Measurements from ENCODE around the gene UTF1.

Gene UTF1

DNA sequence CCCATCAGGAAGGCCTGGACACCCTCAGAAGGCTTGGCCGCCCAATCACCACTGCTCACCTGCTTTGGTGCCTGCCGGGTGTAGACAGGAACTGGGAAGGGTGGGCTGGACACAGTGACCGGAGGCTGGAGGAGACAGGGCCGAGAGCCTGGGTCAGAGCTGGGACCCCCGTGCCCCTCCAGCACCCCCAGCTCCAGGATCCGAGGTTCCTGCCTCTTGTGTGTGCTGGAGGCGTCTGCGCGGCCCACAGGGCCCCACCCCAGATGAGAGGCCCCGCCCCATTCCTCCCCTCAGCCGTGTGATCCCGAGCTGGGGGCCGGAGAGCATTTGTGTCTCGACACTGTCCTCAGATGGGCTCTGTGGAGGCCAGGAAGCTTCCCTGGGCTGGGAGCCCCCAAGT lies 37.3 kb downstream of the UTF1 start:
- no peak for DNase-seq

GRCh38 chr10:133267829-133268228 lies 37.8 kb downstream of the UTF1 start:
- no peak for DNase-seq

- DNase-seq = no peak
These were observed 38.5 kb downstream of the UTF1 start for GRCh38 chr10:133268532-133268931.

DNA sequence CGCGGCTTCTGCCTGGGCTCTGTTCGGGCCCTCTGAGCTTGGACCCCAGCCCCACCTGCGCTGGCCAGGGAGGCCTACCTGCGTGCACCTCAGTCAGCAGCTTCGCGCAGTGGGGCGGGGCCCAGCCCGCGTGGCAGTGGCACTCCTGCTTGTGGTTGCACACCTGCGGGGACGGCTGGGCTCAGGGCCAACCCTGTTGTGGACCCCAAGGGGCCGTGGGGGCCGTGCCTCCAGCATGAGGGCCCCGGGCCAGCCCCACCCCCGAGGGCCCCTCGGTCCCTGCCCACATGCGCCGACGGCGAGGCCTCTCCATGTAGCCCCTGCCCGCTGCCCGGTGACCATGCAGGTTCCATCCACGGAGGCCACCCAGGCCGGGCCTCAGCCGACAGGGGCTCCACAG lies 39.4 kb downstream of the UTF1 start:
- no peak for DNase-seq

DNA sequence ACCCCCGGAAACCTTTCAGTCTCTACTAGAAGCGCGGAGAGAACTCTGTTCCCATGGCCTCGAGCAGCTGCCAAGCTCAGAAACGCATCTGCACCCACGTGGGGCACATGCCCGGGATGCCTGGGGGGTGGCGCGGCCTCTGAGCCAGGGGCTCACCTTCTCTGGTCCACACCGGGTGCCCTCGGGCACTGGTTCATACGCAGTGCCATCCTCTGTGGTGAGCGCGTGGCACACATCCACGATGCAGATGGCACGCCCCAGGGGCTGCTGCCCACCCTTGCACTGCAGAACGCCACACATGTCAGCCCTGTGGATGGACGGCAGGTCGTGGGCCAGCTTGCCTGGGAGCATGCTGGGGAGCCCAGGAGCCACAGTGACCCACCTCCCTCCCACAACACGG lies 40.2 kb downstream of the UTF1 start:
- DNase-seq = no peak

- no peak for DNase-seq
These were observed 40.8 kb downstream of the UTF1 start for GRCh38 chr10:133270773-133271297.

DNA sequence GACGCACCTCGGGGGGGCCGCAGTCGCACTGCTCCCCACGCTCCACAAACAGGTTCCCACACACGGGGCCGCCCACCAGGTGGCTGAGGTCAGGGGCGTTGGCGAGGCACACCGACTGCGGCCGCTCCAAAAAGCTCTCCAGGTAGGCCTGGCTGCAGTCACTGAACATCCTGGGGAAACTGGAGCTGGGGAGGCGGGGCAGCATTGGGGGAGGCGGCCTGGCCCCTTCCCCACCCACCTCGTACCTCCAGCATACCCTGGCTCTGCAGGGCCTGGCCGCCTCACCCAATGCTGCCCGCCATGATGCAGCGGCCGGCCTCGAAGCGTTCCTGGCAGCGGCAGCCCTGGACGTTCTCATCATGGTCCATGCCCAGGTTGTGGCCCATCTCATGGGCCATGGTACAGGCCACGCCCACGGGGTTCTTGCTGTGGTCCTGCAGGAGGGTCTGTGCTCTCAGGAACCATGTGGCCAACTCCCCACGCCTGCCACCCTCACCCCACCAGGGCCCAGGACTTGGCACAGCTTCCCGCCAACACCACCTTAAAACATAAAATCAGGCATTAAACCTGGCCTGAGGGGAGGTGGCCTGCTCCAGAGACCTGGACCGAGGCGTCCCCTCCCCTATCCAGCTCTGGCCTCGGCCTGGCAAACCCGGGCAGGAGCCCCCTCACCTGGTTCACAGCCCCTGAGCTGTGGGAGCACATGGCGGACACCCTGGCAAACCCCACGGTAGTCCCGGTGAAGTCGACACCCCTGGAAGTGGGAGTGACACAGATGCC lies 41.7 kb downstream of the UTF1 start:
- DNase-seq = no peak

GRCh38 chr10:133272301-133272963 lies 42.4 kb downstream of the UTF1 start:
- no peak for DNase-seq

GRCh38 chr10:133272964-133273420 lies 43.0 kb downstream of the UTF1 start:
- DNase-seq = no peak

DNA sequence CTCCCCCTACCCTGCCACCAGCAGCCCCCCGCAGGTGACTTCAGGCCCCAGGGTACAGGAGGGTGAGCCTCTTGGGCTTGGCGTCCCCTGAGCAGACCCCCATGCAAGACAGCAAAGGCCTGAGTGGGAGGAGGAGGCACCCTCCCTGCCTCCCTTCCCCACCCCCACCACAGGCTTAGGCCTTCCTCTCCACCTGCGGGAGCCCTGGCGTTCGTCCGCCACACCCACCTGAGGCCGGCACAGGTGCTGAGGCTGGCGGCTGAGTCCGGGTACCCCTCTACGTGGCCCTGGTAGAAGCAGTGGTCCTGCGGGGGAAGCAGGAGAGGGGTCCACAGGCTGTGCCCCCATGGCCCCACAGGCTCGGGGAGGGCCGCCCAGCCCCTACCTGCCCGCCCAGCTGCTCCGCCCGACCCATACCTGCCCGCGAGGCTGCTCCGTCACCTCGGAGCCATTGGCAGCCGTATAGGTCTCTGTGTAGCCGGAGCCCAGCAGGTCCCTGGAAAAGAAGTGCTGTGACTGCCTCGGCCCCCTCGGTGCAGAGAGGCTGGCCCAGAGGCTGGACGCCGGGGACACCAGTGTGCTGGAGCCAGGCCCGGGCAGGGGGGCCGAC lies 43.6 kb downstream of the UTF1 start:
- DNase-seq = no peak

DNA sequence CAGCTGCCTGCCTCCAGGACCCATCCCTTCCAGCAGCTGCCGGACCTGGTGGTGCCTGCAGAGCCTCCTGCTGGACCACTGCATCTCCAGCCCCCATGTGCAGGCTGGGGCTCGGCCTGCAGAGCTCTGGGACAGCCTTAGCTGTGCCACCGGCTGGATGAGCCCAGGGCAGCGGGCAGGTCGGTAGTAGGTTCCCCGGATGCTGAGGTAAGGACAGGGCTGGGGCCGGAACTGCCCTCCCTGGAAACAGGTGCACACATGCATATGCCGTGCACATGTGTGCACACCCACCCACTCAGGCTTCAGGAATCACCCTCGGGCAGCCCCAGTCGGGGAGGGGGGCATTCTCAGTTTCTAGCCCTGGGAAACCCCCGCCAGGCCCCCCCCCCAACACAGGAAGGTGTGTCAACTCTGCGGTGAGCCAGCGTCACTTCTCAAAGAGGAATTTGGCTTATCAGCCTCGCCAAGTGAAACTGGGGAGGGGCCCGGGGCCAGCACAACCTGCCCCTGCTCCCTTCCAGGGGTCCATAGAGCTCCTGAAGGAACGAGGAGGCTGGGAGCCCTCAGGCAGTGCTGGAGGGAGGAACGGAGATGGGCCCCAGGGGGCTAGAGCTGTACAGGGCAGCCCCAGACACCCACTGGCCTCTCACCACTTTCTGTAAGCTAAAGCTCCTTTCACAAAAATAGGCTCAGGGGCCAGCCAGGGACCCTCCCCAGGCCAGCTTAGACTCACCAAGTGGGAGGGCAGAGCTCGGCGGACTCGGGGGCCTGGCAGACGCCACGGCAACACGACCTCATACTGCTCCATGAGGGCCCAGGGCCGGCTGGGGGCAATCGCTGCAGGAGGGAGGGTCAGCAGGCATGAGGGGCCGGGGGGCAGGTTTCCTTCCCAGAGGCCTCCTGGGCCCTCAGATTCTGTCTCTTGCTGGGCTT lies 45.0 kb downstream of the UTF1 start:
- DNase-seq = no peak

- no peak for DNase-seq
These were observed 45.7 kb downstream of the UTF1 start for GRCh38 chr10:133275684-133276092.

GRCh38 chr10:133276100-133276434 lies 46.0 kb downstream of the UTF1 start:
- no peak for DNase-seq

DNA sequence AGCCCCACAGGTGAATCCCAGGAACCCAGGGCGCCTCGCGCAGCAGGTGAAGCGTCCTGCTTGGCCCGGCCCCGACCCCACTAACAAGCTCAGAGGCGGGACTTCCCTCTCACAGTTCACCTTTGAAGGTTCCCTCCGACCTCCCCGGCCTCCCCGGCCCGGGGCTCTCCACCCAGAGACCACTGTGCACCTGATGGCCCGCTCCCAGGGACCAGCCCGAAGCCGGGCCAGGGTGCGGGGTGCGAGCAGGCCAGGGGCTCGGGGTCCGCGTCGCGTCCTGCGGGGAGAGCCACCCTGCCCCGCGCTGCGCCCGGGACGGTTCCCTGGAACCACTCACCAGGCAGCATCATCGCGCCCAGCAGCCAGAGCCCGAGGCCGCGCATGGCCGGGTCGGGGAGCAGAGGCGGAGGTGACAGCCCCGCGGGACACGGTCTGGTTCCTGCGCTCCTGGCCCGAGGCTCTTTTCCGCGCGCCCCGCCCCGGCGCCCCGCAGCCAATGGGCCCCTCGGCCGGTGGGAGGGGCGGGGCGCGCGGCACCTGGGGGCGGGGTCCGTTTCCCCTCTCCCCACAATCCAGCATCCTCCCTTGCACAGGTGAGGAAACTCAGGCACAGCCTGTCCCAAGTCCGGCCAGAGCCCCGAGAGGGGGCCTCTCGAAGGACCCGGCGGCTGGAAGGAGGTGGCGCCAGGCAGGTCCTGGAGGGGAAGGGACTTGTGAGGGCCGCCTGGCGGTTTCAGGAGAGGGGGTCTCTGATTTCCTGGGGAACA lies 46.6 kb downstream of the UTF1 start, which contains the start of gene ADAM8:
ADAM8 (minus strand) TSS at position 434 of the 767 bp plus-strand sequence; CDS start at position 383, 51 bp downstream.
- DNase-seq = no peak

DNA sequence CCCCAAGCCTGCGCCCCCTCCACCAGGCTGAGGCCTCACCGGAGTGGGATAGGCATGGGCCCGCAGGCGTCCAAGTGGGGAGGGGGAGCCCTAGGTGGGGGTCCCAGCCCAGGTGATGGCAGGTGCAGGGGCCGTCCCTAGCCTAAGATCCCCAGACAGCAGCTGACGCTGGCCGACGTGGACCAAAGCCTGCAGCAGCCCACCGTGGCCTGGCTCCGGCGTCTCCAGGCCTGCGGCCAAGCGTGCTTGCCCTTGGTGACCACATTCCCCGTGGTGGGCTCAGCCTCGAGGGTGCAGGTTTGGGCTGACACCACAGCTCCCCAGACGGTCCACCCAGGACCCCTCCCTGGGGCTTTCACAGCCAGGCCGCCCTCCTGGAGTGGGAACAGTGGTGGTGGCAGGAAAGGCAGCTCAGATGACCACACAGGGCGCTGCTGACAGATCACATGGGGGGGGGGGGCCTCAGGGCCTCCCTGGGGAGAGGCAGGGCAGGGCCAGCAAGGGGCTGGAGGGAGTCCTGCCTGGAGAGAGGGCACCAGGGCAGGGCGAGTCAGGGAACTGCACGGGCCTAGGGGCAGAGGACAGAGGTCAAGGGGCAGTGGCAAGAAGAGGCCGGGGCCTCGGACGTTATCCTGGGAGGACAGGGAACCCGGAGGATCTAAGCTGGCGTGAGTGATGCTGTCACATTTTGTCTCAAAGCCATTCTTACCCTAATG lies 47.4 kb downstream of the UTF1 start:
- DNase-seq = no peak

DNA sequence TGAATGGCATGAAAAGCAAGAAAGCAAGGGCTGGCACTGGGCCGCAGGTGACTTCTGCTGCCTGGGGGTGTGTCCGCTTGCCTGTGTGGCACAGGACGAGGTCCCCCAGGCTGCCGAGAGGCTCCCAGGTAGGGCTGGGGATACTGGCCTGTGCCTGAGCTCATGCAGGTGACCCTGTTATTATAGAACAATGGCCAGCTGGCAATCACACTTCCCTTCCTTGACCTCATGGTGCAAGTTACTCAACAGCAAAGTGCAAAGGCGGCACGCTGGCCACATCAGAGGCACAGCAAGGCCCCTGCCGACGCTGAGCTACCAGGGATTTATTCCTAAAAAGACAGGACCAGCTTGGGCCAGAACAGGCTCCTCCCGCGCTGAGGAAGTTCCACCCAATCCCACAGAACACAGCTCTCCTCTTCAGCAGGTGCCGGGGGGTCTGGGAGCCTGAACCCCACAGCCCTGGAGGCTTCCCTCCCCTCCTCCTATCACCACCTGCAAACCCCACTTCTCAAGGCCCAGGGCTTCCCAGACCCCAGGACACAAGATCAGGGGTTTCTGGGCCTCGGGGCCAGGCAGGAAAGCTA lies 48.1 kb downstream of the UTF1 start:
- no peak for DNase-seq

DNA sequence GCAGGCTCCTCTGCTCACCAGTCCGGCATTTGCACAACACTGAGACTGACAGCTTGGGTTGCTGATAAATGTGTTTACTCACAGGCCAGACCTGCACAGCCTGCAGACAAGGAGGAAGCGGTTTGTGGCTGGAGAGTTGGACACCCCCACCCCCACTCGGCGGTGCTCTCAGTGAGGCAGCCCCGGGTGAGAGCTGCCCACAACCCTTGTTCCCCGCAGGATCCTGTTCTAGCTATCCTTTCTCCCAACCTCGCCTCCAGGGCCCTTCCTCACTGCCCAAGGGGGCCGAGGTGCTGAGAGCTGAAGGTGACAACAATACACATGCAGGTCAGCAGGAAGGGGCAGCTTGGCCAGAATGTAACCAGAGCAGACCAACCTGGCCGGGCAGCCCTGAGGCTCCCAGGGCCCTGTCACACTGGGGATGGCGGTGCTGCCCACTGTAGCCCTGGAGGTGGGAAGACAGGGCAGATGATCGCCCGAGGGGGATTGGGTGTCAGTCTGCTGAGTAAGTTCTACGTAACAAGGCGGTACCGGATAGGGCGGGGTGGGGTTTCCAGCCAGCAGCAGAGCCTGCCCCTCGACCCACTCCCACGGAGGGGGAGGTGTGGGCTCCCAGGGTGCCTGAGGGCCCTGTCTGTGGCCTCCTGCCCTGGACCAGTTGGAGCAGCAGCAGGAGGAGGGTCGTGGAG lies 48.7 kb downstream of the UTF1 start:
- no peak for DNase-seq

DNA sequence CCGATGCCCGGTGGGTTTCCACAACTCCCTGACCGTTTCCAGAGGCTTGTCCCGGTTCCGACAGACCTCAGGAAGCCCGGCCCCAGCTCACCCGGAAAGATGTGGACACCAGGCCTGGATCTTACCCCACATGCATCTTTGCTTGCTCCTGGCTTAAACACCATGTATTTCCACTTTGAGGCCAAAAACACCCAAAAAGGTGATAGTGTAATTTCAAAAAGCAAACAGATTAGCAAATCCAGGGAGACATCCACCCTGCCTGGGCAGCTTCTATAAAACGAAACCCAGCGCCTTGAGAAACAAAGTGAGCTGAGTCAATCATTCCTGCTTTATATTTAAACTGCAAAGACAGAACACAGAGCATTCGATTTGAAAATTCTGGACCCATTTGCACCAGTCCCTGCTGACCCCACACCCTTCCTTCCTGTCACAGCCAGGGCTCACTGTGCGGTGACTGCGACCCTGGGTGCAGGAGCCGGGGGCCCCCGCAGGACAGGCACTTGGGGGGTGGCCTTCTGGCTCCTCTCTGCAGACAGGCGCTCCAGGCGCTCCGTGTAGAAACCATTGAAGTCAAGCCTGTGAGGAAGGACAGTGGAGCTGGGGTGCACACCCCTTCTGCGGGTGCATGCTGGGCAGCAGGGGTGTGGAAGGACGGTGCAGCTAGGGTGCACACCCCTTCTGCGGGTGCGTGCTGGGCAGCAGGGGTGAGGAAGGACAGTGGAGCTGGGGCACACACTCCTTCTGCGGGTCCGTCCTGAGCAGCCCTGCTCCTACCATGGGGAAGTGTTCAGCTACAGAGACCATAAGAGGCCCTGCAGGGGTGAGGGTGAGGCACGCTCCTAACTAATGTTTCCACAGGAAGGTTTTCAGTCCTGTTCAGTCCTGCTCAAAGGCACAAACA lies 49.6 kb downstream of the UTF1 start:
- no peak for DNase-seq

Measured in DMS 273 treated with DMSO at 0.1 percent for 48 hours (cell line).